Transverse colon (tissue), 3 donors: ENCODE measurements around the gene STAT3.
A peak's percentile ranks its signal among the peaks of the same experiment; 100 is the strongest.

Experiments
- CTCF ChIP-seq, 5 experiments: fragments of 200-600 bp in 3 of 5; fragments of 450-650 bp in 2 of 5; sonication (generic) in 3 of 5; IDR thresholded peaks; 1 replicate in 2 of 5; 2 replicates in 3 of 5; pipeline ENCODE4 v1.5.1; 2016 to 2017; ENCODE audit warnings: antibody characterized with exemption in 5 of 5, inconsistent platforms in 3 of 5, mild to moderate bottlenecking in 2 of 5, moderate library complexity in 1 of 5
- EP300 ChIP-seq: sonication (generic); formaldehyde crosslinking; IDR thresholded peaks from one replicate; pipeline ENCODE4 v1.6.1; 2017; ENCODE audit warnings: antibody characterized with exemption, low read depth
- POLR2A ChIP-seq: fragments of 450-650 bp; IDR thresholded peaks from one replicate; pipeline ENCODE4 v1.6.1; 2016; ENCODE audit warnings: antibody characterized with exemption, mild to moderate bottlenecking, moderate library complexity

- TF ChIP-seq CTCF (IDR thresholded peaks at IDR 0.05), result no peak
- TF ChIP-seq POLR2A, result peak; percentile 16
- TF ChIP-seq EP300, result no peak
Measured at GRCh38 chr17:42287305-42287976, 100.8 kb downstream of the STAT3 start.
